ENCODE results near the gene HHLA2.

Gene HHLA2

DNA sequence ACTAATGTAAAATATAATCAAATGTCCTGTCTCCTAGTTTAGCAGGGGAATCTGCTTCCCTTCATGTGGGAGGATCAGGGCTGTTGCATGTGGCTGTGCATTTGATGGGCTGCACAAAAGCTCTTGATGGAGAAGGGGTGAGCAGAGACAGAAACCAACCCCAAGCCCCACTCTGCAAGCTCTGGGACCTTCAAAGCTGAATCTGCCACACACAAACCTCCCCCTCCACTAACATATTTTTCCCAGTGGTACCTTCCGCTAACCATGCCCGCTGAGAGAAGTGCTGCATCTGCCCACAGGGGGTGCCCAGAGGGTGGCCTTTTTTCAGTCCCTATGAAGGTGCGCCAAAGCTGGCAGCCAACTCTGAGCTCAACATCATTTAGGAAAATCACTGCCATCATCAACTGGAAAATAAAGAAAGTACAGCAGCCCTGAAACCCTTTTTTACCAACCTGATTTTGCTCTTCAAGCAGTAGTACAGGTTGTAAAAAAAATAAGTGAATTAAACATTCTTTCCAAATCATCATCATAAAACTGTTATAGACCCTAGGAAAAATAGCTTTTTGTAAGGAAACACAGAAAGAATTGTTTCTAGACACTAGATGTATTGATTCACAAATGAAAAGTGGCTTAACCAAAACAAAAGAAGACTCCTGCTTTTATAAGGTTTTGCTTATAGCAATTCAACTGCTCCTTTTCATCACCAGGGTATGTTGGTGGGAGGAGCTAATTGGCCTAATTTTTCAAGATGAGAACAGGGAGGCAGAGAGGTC, 97.0 kb downstream of the HHLA2 start:
- DNase-seq (ENCODE audit: low read depth): no peak

DNA sequence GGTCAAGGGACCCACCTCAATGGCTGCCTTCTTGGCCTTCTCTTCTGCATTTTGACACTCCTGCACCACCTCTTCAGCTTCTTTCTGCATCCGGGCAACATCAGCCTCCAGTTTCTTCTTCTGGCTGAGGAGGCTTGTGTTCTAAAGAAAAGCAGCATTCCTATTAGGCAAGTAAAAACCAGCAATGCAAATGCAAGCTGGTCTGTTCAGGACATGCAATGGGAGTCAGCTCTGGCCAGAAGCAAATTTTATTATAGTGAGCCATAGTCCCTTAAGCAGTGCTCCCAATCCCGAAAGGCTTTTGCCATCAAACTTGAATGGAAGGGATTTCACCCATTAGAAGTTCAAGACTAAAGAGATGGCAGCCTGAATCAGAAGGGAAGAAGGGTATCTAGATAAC, 97.7 kb downstream of the HHLA2 start:
- DNase-seq (ENCODE audit: low read depth): no peak

DNA sequence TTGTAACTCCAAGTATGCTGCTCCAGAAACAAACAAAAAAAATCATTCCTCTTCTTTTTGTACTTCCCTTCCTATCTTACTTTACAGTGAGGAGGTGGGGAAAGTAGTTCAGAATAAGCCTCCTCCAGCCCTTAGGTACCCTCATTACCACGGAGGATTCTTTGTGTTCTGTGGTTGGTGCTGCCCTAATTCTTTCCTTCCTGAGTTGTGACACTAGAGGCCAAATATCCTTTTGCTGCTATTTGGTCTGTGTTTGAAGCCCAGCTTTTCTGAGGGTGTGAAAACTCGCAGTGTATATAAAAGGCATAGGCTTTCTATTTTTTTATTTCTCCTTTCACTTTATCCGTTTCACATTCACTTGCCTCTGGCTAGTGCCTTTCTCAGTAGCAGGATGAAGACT, 98.2 kb downstream of the HHLA2 start:
- DNase-seq (ENCODE audit: low read depth): no peak

GRCh38 chr3:108396336-108396735, 100.0 kb downstream of the HHLA2 start:
- no peak for DNase-seq (ENCODE audit: low read depth)

- DNase-seq (ENCODE audit: low read depth): no peak
Observed at GRCh38 chr3:108398510-108398909, 102.2 kb downstream of the HHLA2 start.

- no peak for DNase-seq (ENCODE audit: low read depth)
Observed at GRCh38 chr3:108401836-108402235, 105.5 kb downstream of the HHLA2 start.

DNA sequence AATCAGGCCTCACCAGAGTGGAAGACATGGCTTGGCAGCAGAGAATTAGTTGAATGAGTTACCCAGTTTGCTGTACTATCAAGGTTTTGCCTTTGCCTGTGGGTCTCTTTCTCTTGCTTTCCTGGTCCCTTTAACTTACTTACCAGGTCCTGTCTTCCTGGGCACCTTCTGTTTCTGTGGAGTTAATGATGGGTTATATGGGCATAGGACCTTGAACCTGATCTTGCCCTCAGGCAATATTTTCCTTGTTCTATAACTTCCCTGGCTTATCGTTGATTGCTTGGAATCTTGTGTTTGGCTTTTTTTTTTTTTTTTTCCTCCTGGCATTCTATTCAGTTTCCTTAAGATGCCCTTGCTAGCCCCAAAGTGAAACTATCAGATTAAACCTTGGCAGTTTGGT, 106.8 kb downstream of the HHLA2 start:
- no peak for DNase-seq (ENCODE audit: low read depth)

DNA sequence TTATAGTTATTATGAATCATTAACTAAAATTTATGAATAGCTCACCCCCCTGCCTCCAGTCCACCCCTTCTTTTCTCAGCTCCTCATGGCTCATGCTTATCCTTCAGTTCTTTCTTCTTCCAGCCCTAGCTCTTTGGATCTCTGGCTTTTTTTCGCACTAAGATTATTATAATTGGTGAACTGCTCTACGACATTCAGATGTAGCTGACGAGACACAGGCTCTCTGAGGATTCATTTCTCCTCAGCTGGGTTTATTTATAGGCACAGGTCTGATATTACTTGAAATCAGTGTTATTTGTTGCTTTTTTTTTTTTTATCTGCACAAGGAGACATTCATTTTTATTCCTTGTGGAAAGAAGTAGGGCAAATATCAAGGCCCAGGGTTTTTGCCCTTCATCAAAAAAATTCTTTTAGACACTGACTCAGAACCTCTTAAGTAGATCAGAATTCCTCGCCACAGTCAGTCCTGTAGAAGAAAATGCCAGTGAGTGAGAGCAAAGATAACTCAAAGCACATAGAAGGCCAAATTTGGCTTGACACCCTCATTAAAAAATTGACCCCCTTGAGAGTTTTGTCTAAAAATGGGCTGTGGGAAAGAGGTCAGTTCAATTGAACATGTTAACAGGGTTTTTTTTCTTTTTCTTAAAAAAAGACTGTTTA, 107.5 kb downstream of the HHLA2 start:
- DNase-seq (ENCODE audit: low read depth): no peak

DNA sequence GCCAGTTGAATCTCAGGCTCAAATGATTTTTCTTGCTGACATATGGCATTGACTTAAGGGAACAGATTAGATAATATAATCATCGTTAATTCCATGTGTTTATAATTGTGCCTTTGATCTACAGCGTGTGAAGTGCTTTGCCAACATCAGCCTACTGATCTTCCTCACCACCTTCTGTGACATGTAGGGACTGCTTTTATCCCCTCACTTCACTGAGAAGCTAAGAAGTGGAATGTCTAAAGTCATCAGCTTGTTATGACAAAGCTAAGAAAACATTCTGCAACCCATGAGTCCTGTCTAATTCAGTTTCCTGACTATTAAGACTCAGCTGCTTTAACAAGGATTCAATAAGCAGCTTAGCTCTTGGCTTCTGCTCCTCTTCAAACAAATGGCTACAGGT, 108.0 kb downstream of the HHLA2 start:
- no peak for DNase-seq (ENCODE audit: low read depth)

DNA sequence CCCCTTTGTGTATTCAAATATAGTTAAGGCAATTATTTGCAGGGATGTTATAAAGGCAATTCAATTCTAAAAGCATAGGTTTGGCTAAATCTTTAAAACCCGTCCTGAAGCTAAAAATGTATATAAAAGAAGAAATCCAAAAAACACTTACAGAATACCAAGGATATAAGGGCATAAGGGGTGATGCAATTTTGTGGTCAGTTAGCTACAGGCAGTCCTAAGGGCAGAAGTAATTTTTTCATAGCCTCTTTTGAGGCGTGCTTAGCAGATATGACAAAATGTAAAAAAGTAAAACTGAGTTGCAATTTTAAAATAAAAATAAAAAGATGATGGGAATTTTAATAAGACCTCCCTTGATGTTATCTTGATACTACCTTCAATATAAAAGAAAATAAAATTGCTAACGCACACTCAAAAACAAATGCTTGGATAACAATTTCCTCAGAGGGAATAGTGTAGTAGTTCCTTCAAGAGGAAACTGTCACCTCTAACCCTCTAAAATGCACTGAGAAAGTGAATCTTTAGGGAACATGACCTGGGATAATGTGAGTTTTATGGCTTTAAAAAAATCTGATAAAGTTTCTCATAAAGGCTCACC, 109.8 kb downstream of the HHLA2 start:
- DNase-seq (ENCODE audit: low read depth): no peak

GRCh38 chr3:108406661-108407206, 110.4 kb downstream of the HHLA2 start:
- no peak for DNase-seq (ENCODE audit: low read depth)

DNA sequence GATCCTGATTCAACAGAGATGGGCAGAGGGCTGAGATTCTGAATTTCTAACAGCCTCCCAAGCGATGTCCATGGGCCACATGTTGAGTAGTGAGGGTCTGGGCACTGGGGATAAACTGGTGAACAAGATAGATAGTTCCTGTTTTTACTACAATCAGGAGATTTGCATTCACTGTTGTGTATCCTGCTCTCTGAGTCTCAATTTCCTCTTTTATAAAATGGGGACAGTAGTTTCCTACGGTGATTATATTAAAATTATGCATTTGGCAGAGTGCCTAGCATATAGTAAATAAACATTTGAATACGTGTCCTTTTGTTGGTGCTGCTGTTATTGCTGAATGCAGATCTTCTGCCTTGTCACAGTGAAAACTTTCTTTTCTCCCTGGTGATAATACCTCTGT, 111.5 kb downstream of the HHLA2 start:
- DNase-seq (ENCODE audit: low read depth): no peak

GRCh38 chr3:108408883-108409799, 112.8 kb downstream of the HHLA2 start:
- no peak for DNase-seq (ENCODE audit: low read depth)

- no peak for DNase-seq (ENCODE audit: low read depth)
Observed at GRCh38 chr3:108409800-108410178, 113.4 kb downstream of the HHLA2 start.

DNA sequence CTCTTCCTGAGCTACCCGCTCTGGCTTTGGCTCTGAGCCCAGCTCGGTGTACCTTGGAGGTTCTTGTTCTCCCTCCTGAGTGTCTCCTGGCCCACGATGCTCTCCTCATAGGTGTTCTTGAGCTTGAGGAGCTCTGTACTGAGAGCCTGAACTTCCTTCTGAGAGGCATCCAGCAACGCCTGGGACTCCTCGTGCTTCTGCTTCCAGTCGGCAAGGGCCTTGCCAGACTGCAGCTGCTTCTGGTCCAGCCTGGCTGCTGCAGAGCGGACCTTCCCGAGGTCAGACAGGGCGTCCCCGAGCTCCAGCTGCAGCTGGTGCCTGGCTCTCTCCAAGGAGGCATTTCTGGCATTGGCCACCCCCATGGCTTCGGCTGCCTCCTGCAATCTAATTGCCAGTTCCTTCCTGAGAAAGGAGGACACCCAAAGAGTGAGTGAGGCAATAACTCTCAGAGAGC, 114.2 kb downstream of the HHLA2 start:
- DNase-seq (ENCODE audit: low read depth): no peak

- DNase-seq (ENCODE audit: low read depth): no peak
Observed at GRCh38 chr3:108412121-108412750, 115.9 kb downstream of the HHLA2 start.

DNA sequence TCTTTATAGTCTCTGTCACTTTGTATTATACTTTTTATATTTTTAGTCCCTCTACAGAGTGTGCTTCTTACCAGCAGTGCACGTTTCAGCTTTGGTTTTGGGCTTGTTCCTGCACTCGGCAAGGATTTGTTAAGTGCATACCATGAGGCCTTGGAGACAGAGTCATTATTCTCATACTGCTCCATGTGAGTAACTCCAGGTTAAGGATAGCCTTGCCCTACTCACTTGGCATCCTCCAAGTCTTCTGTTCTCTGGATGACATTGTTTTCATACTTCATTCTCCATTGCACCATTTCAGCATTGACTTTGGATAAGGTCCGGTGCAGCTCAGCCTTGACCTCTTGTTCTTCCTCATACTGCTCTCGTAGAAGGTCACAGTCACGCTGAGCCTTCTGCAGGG, 117.7 kb downstream of the HHLA2 start:
- DNase-seq (ENCODE audit: low read depth): no peak

DNA sequence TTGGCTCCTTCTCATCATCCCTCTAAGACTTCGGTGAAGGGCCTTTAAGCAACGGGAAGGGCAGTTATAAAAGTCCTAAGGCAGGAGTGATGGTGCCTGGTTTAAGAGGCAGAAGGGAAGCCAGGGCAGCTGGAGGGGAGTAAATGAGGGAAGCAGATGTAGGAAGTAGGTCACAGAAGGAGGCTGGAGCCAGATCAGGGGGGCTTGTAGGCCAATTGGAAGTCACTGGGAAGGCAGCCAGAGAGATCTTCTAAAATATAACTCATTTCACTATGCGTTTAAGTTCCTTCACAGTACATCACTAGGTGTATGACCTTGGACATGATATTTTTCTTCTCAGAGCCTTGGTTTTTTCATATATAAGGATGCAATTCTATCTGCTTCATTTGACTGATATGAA, 119.3 kb downstream of the HHLA2 start:
- no peak for DNase-seq (ENCODE audit: low read depth)

DNA sequence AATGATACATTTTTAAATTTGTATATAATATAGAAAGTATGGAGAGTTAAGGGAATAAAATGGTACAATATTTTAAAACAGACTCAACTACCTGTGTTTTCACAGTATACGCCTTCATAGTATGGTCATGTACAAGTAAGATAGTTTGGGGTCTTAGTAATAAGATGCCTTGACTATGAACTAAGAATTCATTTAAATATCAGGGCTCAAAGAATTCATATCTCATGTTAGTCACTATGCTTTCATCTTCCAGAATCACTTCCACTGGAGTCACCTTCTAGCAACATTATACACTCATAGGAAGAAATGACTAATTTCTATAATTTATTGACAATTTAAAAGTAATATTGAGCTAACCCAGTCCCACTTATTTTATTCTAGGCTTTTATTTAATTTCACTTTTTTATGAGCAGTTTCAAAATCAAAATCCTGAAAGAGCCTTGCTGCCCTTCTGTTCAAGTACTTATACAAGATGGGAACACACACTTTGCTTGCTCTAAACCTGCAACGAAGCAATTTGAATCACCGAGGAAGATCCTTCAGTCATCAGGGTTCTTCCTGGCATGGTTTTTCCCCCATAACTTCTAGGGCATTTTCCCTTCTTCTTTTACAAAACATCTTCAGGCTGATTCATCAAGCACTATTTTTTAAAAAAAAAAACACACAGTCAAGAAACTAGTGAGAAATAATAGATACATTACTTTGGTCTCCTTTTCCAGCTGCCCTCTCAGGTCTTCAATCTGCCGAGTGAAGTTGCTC, 119.9 kb downstream of the HHLA2 start:
- DNase-seq (ENCODE audit: low read depth): no peak

GRCh38 chr3:108420926-108421325, 124.6 kb downstream of the HHLA2 start:
- DNase-seq (ENCODE audit: low read depth): no peak
